ENCODE data around the gene FBXO41.

DNA sequence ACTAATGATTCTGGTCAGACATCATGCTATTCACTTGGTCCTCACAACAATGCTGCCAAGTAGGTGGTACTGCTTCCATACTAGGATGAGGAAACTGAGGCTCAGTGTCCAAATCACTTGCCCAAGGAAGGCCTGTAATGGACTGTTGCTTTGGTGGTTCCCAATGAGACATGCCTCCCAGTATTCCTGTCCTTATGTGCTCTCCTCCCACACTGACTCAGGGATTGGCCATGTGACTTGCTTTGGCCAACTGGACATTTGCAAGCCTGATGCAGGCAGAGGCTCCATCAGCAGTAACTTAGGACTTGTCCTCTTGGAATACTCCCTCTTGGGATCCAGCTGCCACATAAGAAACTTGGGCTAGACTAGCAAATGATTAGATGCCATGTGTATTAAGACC, 3.0 kb downstream of the FBXO41 start:
- TF ChIP-seq CTCF (conservative IDR thresholded peaks at IDR 0.05) (no peak), ZFX (IDR thresholded peaks at IDR 0.05) (no peak)
